Measurements from ENCODE around the gene THNSL1. TPM values are rescaled to one million over a fixed set of nuclear protein-coding genes. Genes with fewer than 3 reads are reported as not detected.
A peak's percentile ranks its signal among the peaks of the same experiment; 100 is the strongest.

Gene THNSL1
- total and polyA plus RNA-seq, 9 of the 15 experiments (the other 6 are each of a cell fraction or from before 2014, with no cell fraction given): 4.5 to 8.6 (median 6.3) TPM

- TF ChIP-seq NFATC3 (IDR thresholded peaks at IDR 0.05) (no peak), NR2F6 (CRISPR knock-in tag; IDR thresholded peaks at IDR 0.05) (no peak), BHLHE40 (IDR thresholded peaks at IDR 0.05; ENCODE audit: low read length) (no peak), VEZF1 (CRISPR knock-in tag; IDR thresholded peaks at IDR 0.05) (no peak), SIX5 (IDR thresholded peaks at IDR 0.05; ENCODE audit: borderline replicate concordance in 1 of 2, insufficient read depth in 1 of 2, low read depth in 1 of 2, low read length in 2 of 2) (no peak), GABPB2 (CRISPR knock-in tag; conservative IDR thresholded peaks at IDR 0.05) (no peak)
Measured at GRCh38 chr10:24995072-24995471, 21.3 kb upstream of the THNSL1 start (continued).

GRCh38 chr10:24998044-24998443 lies 18.4 kb upstream of the THNSL1 start:
- Histone ChIP-seq H3K4me3 (no peak overlapping the region), H3K9me1 (ENCODE audit: control insufficient read depth, insufficient read depth, low read length) (no peaks in the 10 kb centered on the region), H3K4me2 (ENCODE audit: insufficient read depth, low read length) (no peak overlapping the region), H3K27me3 (ENCODE audit: control insufficient read depth in 2 of 2, insufficient read depth in 2 of 2, low read length in 2 of 2) (no peaks in the 10 kb centered on the region), H3K4me1 (replicated peaks in 1 of 2; ENCODE audit: control insufficient read depth in 2 of 2, insufficient read depth in 2 of 2, low read length in 2 of 2) (no peaks in the 10 kb centered on the region; a peak in 1 of 5 replicates), H3K27ac (ENCODE audit: extremely low read depth, low read depth, low read length) (no peak overlapping the region), H3K9me3 (replicated peaks; ENCODE audit: control insufficient read depth, insufficient read depth, low read depth, low read length) (no peaks in the 10 kb centered on the region), H3K9ac (ENCODE audit: insufficient read depth in 1 of 2, low read depth in 2 of 2, low read length in 2 of 2) (no peak overlapping the region), H4K20me1 (replicated peaks; ENCODE audit: control insufficient read depth, insufficient read depth, low read length) (no peaks in the 10 kb centered on the region), H3K79me2 (ENCODE audit: control insufficient read depth, insufficient read depth, low read length) (no peaks in the 10 kb centered on the region), H3K36me3 (ENCODE audit: control insufficient read depth, insufficient read depth, low read length) (no peaks in the 10 kb centered on the region), H2AFZ (ENCODE audit: low read depth, low read length) (peak overlapping the region; percentile 32; the same call in 1 of the 2 replicates)
- DNase-seq (ENCODE audit: extremely low read depth in 1 of 4, low spot score in 3 of 4) (no peak), FAIRE-seq (no peak), ATAC-seq (no peak)
- in situ Hi-C loops (cut with MboI): no loop called here
- ChIA-PET CTCF (ENCODE audit: low intra/inter-chr PET ratio) (no interaction called here), POLR2A (no interaction called here)
- TF ChIP-seq TEAD4 (IDR thresholded peaks at IDR 0.05; ENCODE audit: low read length) (no peak), TEAD4 (CRISPR knock-in tag; IDR thresholded peaks at IDR 0.05; ENCODE audit: borderline replicate concordance) (no peak), BACH1 (tag; IDR thresholded peaks at IDR 0.05) (no peak), KDM2B (CRISPR knock-in tag; IDR thresholded peaks at IDR 0.05) (no peak), ZNF512 (tag; IDR thresholded peaks at IDR 0.05) (peak; percentile 72), MCM7 (IDR thresholded peaks at IDR 0.05) (no peak), CEBPB (tag; IDR thresholded peaks at IDR 0.05) (no peak), ZKSCAN1 (IDR thresholded peaks at IDR 0.05; ENCODE audit: low read depth, low read length) (no peak), ZNF165 (CRISPR knock-in tag; IDR thresholded peaks at IDR 0.05; ENCODE audit: borderline replicate concordance) (no peak), PCBP2 (IDR thresholded peaks at IDR 0.05; ENCODE audit: low read depth, low read length, poor library complexity, severe bottlenecking) (peak; percentile 22)
- 53% methylated on average over 3 of the region's 3 CpGs for WGBS (ENCODE audit: insufficient coverage, low coverage, missing lambda C conversion rate)
- no TSS peak for BruUV-seq (replicated peaks)
- intact Hi-C loops (cut with micrococcal nuclease): no loop called here
